Activated naive CD4-positive, alpha-beta T cell treated with anti-CD3 and anti-CD28 coated beads, Interleukin-2, amount 50 U/mL, for 72 hours (primary cell): Measurements from ENCODE around the gene FBN3. TPM values are rescaled to one million over a fixed set of nuclear protein-coding genes. Genes with fewer than 3 reads are reported as not detected.
"Not testable (repeated sequence)": the region's sequence is repeated elsewhere in the genome, so short reads cannot be mapped to it uniquely, and the experiment has no call there.

ENCODE experiments used
- ATAC-seq, 2 donors: fragments of 150-1000 bp; cut with Tn5 transposase; 2 replicates each; pipeline ENCODE4 v1.10.0; 2021; ENCODE audit warnings: mild to moderate bottlenecking in 2 of 2, moderate library complexity in 2 of 2
- DNase-seq, 2 donors: peaks; one replicate each; pipeline ENCODE4 v3.0.0; 2021 to 2022; ENCODE audit warnings: low spot score in 2 of 2
- H3K27ac Mint-ChIP-seq, 2 donors: one replicate each; pipeline ENCODE4 v1.8.0; 2022; ENCODE audit warnings: mild to moderate bottlenecking in 2 of 2, mixed read lengths in 2 of 2
- H3K36me3 Mint-ChIP-seq, 2 donors: one replicate each; pipeline ENCODE4 v1.8.0; 2022; ENCODE audit warnings: mixed read lengths in 2 of 2
- H3K9me3 Mint-ChIP-seq, 2 donors: one replicate each; pipeline ENCODE4 v1.8.0; 2022; ENCODE audit warnings: mixed read lengths in 2 of 2
- total RNA-seq, 2 donors: library from RNA; stranded (reverse); gene quantifications; one replicate each; pipeline ENCODE4 v1.2.3, GENCODE V29; 2022

FBN3 gene
- total RNA-seq, 2 donors from 2014 or later, result 0.02 TPM; not detected in 1

DNA sequence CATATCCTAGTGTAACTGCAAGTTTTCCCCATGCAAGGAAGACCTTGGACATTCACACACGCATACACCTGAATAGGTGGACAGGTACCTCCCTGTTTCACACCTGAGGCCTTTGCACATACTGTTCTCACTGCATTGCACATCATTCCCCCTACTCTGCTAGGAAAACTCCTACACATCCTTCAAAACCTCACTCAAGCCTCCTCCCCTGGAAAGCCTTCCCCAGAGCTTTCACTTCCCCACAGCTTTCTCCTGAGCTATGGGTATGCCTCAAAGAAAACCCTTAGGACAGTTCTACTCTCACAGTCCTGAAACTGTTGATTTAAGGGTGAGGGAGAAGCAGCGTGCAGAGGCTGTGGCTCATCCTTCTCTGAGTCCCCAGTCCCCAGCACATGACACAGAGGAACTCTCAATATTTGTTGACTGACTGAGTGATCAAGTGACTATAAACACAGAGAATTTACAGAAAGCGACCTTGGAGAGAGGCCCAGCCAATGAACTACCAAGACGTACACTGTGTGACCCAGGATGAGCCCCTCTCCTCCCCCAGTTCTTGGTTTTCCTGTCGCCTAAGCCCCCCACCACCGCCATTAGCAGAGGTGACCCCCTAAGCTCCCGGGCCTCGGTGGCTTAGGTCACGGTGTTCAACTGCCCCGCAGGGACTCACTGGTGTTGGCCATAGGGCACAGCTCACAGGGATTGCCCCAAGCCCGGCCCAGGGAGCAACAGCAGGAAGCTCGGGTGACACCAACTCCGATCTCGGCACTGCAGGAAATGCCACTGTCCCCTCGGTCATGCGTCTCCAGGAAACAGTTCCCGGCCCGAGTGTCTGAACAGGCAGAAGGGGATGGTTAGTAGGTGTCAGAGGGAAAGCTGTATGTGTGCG, 40.6 kb downstream of the FBN3 start:
- H3K36me3 Mint-ChIP-seq, result no peaks in the 10 kb centered on the region
- no peak overlapping the region for H3K27ac Mint-ChIP-seq
- DNase-seq (no peak), ATAC-seq (no peak)
- H3K9me3 Mint-ChIP-seq, result no peaks in the 10 kb centered on the region

DNA sequence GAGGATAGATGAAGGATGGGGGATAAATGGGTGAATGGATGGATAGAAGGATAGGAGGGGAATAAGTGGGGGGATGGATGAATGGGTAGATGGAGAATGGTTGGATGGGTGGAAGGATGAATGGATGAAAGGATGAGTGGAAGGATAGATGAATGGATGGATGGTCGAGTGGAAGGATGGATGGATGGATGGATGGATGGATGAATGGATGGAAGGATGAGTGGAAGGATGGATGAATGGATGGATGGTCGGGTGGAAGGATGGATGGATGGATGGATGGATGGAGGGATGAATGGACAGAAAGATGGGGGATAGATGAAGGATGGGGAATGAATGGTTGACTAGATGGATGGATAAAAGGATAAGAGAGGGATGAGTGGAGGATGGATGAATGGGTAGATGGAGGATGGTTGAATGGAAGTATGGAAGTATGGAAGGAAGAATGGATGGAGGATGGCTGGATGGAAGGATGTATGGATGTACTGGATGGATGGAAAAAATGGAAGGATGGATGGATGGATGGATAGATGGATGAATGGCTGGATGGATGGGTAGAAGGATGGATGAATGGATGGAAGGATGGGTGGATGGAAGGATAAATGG, 42.0 kb downstream of the FBN3 start:
- H3K9me3 Mint-ChIP-seq, result no peaks in the 10 kb centered on the region
- DNase-seq (no peak), ATAC-seq (no peak)
- no peaks in the 10 kb centered on the region for H3K36me3 Mint-ChIP-seq
- H3K27ac Mint-ChIP-seq, result no peak overlapping the region

DNA sequence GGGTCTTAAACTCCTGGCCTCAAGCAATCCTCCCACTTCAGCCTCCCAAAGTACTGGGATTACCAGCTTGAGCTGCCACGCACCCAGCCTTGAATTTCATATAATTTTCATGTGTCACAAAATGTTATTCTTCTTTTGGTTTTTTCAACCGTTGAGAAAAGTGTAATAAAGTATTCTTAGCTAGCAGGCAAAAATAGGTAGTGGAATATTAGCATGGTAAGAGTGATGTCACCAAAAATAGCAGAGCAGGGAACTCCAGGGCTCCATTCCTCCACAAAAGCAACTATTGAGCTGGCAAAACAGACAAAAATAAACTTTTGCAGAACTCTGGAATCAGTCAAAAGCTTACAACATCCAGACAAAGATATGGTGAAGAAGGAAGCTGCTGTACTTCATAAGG, 43.9 kb downstream of the FBN3 start:
- no peak for ATAC-seq

DNA sequence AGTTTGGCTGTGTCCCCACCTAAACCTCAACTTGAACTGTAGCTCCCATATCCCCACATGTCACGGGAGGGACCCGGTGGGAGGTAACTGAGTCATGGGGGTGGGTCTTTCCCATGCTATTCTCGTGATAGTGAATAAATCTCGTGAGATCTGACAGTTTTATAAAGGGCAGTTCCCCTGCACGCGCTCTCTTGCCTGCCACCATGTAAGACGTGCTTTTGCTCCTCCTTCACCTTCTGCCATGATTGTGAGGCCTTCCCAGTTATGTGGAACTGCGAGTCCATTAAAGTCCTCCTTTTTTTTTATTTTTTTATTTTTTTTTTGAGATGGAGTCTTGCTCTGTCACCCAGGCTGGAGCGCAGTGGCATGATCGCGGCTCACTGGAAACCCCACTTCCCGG, 47.5 kb downstream of the FBN3 start:
- H3K36me3 Mint-ChIP-seq, ATAC-seq, H3K9me3 Mint-ChIP-seq, DNase-seq: not testable (repeated sequence)
- H3K27ac Mint-ChIP-seq, result peak overlapping the region in 1 of 2 donors; percentile 16

More for the DNA sequence above, 43.9 kb downstream of the FBN3 start:
- Mint-ChIP-seq H3K36me3 (no peaks in the 10 kb centered on the region), H3K9me3 (no peaks in the 10 kb centered on the region), H3K27ac (no peak overlapping the region)
- no peak for DNase-seq

DNA sequence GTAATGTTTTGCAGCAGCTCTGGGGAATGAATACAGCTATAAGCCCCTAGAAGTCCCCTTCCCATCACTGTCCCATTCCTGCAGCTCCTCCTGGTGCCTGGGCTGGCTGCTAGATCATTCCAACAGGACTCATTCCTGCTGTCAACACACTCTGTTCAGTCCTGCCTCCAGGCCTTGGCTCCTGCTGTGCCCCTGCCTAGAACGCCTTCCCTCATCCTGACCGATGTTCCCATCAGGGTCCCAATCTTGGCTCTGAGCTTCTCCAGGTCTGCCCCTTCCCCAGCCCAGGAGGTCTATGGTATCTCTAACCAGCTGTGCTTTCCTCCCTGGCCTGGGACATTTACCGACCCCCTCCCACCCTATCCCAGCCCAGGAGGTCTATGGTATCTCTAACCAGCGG, 48.1 kb downstream of the FBN3 start:
- DNase-seq, result no peak
- H3K36me3 Mint-ChIP-seq, result peaks cover 5 to 7% of the 10 kb centered on the region in 2 donors
- H3K9me3 Mint-ChIP-seq, result peaks cover 5 to 15% of the 10 kb centered on the region in 2 donors
- no peak for ATAC-seq
- H3K27ac Mint-ChIP-seq, result no peak overlapping the region

DNA sequence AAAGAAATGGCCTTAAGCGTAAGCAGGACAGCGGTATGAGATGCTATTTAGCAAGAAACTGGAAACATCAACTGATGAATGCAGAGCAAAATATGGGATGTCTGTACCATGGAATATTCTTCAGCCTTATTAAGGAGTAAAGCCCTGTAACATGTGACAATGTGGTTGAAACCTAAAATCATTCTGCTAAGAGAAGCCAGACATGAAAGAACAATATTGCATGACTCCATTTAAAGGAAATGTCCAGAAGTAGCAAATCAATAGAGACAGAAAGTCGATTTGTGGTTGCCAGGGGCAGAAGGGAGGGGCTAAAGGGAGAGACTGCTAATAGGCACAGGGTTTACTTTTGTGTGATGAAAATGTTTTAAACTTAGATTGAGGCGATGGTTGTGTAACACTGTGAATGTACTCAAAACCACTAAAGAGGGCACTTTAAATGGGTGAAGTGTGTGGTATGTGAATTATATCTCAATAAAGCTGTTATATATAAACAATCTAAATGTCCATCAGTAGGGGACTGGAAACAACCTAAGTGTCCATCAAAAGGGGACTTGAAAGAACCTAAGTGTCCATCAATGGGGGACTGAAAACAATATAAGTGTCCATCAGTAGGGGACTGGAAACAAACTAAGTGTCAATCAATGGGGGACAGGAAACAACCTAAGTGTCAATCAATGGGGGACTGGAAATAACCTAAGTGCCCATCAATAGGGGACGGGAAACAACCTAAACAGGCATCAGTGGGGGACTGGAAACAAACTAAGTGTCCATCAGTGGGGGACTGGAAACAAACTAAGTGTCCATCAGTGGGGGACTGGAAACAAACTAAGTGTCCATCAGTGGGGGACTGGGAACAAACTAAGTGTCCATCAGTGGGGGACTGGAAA, 51.5 kb downstream of the FBN3 start:
- DNase-seq (no peak), ATAC-seq (no peak)
- no peak overlapping the region for H3K27ac Mint-ChIP-seq

DNA sequence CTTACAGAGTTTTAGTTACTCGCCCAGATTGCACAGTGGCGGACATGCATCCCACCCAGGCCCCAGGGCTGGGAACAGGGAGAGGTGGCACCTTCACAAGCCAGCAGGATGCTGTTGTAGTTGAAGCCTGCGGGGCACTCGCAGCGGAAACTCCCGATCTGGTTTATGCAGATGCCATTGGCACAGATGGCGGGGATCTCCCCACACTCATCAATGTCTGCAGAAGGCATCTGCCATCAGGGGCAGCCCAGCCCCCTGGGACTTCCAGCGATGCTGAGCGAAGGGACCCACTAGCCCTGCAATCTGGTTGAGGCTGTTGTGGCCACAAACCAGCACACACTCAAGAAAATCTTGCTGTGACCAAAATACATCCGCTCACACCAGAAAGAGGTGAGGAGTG, 52.2 kb downstream of the FBN3 start:
- DNase-seq, result no peak
- Mint-ChIP-seq H3K27ac (no peak overlapping the region), H3K36me3 (peaks cover 12 to 25% of the 10 kb centered on the region in 2 donors), H3K9me3 (peaks cover 16 to 22% of the 10 kb centered on the region in 2 donors)
- ATAC-seq, result no peak

More for the DNA sequence above, 51.5 kb downstream of the FBN3 start:
- peaks cover 16 to 22% of the 10 kb centered on the region in 2 donors for H3K9me3 Mint-ChIP-seq
- peaks cover 12 to 25% of the 10 kb centered on the region in 2 donors for H3K36me3 Mint-ChIP-seq

DNA sequence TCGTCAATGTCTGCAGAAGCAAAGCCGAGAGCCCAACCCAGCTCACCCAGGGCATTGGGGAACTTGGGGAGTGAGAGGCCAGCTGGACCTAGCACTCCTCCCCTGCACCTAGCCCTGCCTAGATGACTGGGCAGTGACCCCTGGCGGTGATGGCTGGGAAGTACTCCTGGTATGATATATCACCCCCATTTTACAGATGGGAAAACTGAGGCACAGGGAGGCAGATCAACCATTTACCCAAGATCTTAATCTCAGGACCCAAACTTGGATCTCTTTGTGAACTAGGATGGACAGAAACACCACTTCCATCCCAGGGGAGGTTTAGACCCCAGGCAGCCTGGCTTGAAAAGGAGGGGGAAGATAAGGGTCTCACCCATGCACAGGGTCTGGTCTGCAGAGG, 53.3 kb downstream of the FBN3 start:
- no peak for ATAC-seq
- H3K36me3 Mint-ChIP-seq, result peaks cover 12 to 25% of the 10 kb centered on the region in 2 donors
- peaks cover 16 to 22% of the 10 kb centered on the region in 2 donors for H3K9me3 Mint-ChIP-seq
- H3K27ac Mint-ChIP-seq, result no peak overlapping the region
- no peak for DNase-seq

DNA sequence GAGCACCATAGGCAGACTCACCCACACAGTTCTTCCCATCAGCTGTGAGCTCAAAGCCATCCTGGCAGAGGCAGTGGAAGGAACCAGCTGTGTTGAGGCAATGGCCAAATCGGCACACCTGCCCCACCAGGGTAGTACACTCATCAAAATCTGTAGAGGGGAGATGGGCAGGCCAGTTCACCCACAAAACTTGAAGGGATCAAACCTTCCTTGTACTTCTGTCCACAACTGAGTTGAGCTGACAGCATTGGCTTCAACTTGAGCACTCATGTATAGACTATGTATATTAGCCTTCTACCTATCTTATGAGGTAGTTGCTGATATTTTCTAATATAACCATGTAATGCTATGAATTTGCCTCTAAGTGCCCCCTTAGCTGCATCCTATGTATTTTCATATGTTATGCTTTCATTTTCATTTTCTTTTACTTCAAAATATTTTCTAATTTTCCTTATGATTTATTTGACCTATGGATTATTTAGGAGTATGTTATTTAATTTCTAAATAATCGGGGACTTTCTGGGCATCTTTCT, 54.0 kb downstream of the FBN3 start:
- Mint-ChIP-seq H3K36me3 (peaks cover 12 to 25% of the 10 kb centered on the region in 2 donors), H3K9me3 (peaks cover 16 to 22% of the 10 kb centered on the region in 2 donors), H3K27ac (no peak overlapping the region)
- ATAC-seq, result no peak
- no peak for DNase-seq

DNA sequence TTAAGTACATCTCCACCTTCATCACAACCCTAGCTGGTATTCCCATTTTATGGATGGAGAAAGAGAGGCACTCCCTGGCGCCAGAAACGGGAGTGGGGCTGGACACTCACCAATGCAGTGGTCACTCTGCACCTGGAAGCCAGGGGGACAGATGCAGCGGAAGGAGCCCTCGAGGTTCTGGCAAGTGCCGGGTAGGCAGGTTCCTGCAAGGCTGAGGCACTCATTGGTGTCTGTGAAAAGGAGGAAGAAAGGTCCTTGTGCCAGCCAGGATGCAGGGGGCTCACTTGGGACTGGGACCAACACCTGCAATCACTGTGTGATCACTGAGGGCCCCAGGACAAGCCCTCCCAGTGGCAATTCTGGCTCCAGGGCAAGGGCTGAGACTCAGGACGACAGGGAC, 55.1 kb downstream of the FBN3 start:
- no peak for DNase-seq
- peaks cover 12 to 25% of the 10 kb centered on the region in 2 donors for H3K36me3 Mint-ChIP-seq
- peaks cover 16 to 22% of the 10 kb centered on the region in 2 donors for H3K9me3 Mint-ChIP-seq
- H3K27ac Mint-ChIP-seq, result no peak overlapping the region
- ATAC-seq, result no peak

DNA sequence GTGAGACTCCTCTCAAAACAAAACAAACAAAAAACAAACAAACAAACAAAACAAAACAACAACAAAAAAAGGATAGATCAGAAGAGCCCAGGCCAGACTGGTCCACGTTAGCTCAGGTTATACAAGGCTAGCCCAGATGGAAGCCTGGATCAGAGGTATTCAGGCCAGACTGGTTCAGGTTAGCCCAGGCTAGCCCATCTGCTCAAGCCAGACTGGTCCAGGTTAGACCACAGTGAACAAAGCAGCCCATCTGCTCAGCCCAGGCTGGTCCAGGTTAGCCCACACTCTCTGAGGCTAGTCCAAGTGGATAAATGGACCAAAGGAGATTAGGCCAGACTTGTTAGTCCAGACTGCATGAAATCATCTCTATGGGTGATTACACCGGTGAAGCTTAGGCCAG, 55.7 kb downstream of the FBN3 start:
- peaks cover 16 to 22% of the 10 kb centered on the region in 2 donors for H3K9me3 Mint-ChIP-seq
- peaks cover 12 to 25% of the 10 kb centered on the region in 2 donors for H3K36me3 Mint-ChIP-seq
- ATAC-seq (no peak), DNase-seq (no peak)
- no peak overlapping the region for H3K27ac Mint-ChIP-seq

DNA sequence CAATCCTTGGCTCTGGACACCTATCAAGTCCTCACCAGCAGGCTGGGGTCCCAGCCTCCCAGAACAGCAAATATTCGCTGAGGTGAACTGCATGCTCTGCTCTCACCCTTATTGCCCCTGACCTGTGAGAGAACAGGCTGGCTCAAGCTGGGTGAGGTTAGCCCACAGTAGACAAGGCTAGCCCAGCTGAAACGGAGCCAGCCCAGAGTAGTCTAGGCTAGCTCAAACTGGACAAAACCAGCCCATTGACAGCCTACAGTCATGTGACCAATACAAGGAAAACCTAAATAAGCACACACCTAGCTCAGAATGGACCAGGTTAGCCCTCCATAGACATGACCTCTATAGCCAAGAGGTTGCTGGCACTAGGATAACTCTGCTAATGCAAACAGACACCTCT, 58.4 kb downstream of the FBN3 start:
- Mint-ChIP-seq H3K27ac (no peak overlapping the region), H3K36me3 (peaks cover 3 to 14% of the 10 kb centered on the region in 2 donors), H3K9me3 (peaks cover 6 to 11% of the 10 kb centered on the region in 2 donors)
- DNase-seq (no peak), ATAC-seq (no peak)

DNA sequence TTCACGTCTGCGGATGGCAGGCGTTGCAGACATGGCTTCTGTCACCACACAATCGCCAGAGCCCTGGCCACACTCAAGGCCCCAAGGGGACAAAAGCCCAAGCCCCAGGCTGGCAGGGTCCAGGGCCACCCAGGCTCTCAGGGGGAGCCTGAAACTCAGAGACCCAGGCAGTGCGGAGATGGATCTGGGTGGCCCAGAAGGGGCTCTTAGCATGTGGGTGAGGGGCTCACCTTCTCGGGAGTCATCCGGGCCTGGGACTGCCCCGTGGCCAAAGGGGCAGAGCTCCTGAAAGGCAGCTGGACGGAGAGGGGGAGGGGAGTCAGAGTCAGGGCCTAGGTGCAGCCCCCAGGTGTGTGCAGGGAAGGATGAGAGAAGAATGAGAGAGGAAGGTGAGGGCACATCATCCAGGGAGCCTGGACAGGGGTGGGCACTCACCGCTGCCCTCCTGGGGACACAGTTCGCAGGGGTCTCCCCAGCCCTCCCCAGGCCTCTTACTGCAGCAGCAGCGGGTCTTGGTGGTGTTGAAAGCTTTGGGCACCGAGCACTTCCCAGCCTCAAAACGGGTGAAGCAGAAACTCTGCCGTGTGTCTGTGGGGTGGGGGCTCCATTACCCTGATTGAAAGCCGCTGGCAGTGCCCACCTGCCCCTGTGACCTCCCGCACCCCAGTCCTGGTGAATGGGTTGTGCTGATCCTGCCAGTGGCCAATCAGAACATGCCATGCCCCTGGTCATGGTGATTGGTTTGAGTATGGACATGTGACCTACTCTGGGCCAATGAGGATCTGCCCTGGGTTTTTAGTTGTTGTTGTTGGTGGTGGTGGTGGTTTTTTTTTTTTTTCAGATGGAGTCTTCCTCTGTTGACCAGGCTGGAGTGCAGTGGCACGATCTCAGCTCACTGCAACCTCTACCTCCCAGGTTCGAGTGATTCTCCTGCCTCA, 59.5 kb downstream of the FBN3 start:
- DNase-seq (no peak), ATAC-seq (no peak)
- peaks cover 6 to 11% of the 10 kb centered on the region in 2 donors for H3K9me3 Mint-ChIP-seq
- H3K36me3 Mint-ChIP-seq, result peaks cover 0 to 12% of the 10 kb centered on the region in 2 donors
- H3K27ac Mint-ChIP-seq, result peak overlapping the region in 1 of 2 donors; percentile 14

DNA sequence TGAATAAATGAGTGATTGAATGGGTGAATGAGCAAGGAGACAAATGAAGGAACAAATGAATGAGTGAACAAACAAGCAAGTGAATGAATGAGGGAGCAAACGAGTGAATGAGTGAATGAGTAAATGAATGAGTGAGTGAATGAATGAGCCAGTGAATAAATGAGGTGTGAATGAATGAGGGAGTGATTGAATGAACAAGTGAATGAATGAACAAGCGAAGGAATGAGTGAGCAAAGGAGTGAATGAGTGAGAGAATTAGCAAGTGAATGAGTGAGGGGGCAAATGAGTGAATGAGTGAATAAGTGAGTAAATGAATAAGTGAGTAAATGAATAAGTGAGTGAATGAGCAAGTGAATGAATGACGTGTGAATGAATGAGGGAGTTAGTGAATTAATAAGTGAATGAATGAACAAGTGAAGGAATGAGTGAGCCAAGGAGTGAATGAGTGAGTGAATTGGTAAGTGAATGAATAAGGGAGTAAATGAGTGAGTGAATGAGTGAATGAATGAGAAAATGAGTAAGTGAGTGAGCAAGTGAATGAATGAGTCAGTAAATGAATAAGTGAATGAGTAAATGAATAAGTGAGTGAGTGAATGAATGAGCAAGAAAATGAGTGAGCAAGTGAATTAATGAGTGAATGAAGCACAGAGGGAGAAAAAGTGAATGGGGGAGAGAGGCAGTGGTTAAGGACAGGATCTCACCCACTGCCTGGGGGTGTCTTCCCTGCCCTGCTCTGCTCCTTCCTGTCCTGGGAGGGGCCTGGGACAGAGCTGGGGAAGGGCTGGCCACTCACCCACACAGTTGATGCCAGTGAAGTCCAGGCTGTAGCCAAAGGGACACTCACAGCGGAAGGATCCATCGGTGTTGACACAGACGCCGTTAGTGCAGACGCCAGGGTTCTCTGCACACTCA, 60.4 kb downstream of the FBN3 start:
- Mint-ChIP-seq H3K36me3 (peaks cover 0 to 6% of the 10 kb centered on the region in 2 donors), H3K27ac (no peak overlapping the region), H3K9me3 (peaks cover 1 to 5% of the 10 kb centered on the region in 2 donors)
- ATAC-seq, result peak in 1 of 2 donors; percentile 61
- no peak for DNase-seq

DNA sequence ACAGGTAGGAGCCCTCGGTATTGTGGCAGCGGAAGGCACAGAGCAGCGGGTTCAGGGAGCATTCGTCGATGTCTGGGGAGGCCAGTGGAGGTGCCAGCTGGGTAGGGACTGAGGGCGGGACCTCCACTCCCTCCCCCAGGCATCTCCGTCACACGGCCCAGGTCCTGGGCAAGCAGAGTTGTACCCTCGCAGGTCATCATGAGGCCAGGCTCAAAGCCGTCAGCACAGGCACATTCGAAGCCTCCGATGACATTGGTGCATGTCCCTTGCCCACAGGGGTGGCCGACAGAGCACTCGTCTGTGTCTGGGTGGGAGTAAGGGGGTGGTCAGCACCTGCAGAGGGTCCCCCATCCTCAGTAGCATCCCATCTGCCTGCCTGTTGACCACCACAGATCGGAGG, 61.5 kb downstream of the FBN3 start:
- Mint-ChIP-seq H3K27ac (no peak overlapping the region), H3K36me3 (no peaks in the 10 kb centered on the region), H3K9me3 (no peaks in the 10 kb centered on the region)
- DNase-seq (no peak), ATAC-seq (no peak)
